Activated T-helper 9 cell treated with anti-CD3 and anti-CD28 coated beads, Interleukin-2, amount 50 U/mL, for 16 hours (primary cell): ENCODE data around the gene MEGF11.

ENCODE experiments used
- DNase-seq: peaks from one replicate; pipeline ENCODE4 v3.0.0-alpha.2; 2020; ENCODE audit warnings: low read depth

The MEGF11 gene

GRCh38 chr15:66089509-66089908, 164.0 kb downstream of the MEGF11 start:
- DNase-seq, result no peak

DNA sequence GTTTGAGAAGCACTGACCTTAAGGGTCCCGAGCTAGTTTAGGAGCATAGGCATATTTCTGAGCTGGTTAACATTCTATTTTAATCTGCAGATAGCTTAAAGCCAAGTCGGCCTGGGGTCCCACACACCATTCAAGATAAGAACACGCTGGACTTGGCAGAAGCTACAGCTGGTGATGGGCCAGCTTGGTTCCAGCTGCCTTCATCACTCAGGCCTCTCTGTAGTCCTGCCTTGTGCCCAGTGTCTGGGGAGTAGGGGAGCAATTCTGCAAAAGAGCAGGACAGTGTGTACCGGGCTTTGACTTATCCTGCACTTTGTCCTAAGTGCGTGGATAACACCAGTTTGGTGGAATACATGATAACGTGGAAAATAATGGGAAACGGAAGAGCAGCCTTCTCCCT, 164.5 kb downstream of the MEGF11 start:
- DNase-seq, result no peak

GRCh38 chr15:66085128-66085527, 168.4 kb downstream of the MEGF11 start:
- no peak for DNase-seq

DNA sequence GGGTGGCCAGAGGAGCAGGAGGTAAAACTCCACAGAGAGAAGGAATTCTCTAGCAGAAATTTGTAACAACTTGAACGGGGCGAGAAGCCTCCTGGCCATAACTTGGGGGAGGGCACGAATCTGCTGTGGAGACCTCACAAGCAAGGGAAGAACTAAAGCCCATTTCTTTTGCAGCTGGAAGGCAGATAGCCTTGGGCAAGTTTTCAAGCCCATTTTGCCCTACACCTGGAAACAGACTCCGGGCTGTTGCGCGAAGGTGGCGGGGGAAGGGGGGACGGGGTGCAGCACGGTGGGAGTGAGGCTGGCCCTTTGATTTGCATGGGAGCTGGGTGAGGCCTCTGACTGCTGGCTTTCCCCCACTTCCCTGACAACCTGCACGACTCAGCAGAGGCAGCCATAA, 168.8 kb downstream of the MEGF11 start:
- DNase-seq, result no peak

GRCh38 chr15:66080717-66081398, 172.7 kb downstream of the MEGF11 start:
- no peak for DNase-seq

DNA sequence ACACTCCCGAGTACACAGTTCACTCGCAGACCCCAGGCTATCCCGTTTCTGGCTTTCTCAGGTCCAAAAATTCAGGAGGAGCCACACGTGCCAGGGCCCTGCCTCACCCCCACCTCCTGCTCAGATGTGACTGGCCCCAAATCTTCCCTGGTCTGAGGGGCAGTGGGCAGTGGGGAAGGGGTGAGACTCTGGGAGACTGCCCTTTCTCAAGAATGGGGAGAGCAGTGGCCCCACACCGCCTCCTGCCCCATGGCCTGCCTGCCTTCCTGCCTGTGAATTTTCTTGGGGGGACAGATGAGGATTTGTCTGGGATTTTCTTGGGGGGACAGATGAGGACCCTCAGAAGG, 174.6 kb downstream of the MEGF11 start:
- DNase-seq, result no peak

- no peak for DNase-seq
These were observed 175.2 kb downstream of the MEGF11 start for GRCh38 chr15:66078196-66078928.

DNA sequence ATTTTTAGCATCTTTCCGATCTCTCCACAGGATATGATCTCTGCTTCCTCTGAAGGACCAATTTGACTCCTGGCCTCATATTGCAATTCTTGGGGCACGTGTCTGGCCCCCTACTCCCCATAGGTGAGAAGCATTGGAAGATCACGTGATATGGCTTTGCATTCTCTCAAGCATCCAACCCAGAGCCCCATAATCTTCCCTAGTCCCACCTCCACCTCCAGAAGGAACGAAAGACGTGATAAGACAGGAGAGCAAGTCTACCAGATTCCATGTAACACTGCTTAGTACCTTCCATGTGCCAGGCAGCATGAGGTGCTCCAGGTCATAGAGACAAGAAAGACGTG, 176.3 kb downstream of the MEGF11 start:
- no peak for DNase-seq

DNA sequence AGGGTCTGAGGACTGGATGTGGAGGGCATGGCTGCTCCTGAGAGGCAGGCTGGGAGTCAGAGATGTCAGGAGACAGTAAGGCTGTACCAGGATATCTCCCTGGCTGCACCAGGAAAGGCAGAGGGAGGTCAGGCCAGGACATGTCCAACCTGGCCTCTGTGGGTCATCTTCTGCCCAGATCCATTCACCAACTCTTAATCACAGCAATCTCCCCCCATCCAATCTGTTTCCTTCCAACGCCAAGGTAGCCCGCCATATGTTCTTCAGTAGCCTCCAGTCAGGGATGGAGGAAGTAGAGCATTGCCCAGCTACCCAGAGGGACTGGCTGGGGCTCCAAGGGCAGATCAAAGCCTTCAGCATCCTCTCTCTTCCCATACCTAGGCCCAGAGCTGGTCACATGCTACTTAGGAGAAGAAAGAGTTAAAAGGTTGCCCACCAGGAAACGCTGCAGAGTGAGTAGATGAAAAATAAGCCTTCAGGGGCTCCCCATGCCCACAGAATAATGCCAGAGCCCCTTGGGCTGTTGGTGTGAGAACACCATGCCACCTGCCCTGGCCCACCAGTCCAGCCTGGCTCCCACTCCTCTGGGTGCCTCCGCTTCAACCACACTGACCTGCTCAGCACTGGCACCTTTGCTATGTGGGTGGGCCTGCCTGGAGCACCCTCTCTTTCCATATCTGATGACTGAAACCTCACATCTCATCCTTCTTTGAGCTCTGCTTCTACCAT, 176.8 kb downstream of the MEGF11 start:
- DNase-seq, result no peak

DNA sequence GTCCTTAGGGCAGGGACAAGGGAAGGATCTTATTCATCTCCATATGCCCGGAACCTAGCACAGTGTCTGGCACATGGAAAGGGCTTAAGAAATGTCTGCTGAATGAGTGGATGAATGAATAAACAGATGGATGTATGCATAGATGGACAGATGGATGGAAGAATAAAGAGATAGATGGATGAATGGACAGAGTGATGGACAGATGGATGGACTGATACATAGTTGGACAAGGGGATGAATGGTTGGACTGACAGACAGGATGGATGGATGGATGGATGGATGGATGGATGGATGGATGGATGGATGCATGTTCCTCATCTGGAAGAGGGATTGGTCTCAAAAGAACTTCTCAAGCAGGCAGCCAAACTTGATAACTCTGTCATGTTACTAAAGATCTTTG, 177.6 kb downstream of the MEGF11 start:
- DNase-seq, result no peak

GRCh38 chr15:66072616-66073361, 180.8 kb downstream of the MEGF11 start:
- DNase-seq, result no peak

DNA sequence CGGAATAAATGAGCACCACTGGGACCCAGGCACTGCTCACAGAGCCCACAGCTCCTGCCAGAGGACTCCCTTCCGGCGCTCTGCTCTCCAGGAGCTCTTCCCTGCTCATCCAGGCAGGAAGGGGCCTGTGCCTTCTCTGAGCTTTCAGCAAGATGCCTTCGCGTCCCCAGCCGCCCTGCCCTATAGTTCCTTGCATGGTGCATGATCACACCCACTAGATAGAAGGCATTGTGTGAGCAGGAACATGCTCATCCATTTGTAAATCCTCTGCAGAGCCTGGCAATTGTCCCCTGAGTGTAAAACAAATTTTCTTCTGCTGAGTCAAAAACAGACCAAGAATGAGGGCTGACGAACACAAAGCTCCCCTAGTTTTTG, 181.6 kb downstream of the MEGF11 start:
- DNase-seq, result no peak

DNA sequence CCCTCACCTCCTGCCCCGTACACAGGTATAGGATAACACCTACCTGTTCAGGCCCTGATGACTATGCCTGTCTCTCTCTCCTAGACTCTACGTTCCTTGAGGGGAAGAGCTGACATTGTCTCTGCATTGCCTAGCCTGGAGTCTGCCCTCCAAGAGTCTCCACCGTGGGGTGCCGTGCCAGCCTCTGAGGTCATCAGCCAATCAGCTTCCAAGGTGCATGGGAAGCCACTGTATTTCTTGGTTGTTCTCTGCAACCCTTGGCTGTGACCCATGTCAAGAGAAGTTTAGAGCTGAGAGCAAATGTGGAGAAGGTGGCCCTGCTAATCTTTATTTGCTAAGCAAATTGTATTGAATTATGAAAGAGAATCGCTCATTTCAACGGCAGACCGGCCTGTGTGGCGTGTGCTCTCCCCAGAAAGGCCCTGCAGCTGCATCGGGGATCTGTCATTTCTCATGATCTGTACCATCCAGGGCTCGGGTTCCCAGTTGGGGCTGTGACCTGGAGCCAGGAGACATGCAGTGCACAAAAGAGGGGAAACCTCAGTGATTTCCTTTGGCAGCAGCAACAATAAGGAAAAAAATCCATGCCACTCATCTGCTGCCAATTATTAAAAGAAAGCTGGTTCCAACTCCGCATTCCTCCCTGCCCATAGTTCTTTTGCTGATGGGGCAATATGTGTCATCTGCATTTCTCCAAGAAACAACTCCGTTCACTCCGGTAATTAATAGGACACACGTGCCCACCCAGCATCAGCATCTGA, 182.2 kb downstream of the MEGF11 start:
- DNase-seq, result no peak

GRCh38 chr15:66070220-66070934, 183.2 kb downstream of the MEGF11 start:
- DNase-seq, result no peak

DNA sequence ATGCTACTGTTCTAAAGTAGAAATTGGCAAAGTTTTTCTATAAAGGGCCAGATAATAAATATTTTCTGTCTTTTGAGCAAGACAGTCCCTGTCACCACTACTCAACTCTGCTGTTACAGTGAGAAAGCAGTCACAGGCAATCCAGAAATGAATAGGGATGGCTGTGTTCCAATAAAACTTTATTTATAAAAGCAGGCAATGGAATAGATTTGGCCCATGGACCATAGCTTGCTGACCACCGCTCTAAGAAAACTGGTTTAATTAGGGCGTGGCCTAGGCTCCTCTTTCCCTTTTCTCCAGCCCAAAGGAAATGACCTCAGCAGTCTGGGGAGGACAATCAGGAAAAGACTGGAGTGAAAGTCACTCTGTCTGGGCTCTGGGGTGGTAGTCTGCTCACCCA, 183.8 kb downstream of the MEGF11 start:
- DNase-seq, result no peak

DNA sequence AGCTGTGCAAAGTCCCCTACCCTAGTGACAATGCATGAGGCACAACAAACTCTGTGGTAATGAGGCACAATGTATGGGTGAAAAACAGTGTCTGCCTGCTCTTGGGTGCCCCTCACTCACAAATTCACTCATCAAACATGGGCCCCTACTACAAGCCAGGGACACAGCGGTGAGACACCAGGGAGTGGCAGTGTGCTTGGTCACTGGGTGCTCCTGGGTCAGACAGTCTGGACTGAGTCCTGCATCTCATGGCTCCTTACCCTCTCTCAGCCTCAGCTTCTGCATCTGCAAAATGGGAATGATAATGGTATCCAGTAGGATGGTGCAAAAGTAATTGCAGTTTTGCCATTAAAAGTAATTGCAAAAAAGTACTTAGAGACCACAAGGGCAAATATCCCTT, 184.7 kb downstream of the MEGF11 start:
- DNase-seq, result no peak

DNA sequence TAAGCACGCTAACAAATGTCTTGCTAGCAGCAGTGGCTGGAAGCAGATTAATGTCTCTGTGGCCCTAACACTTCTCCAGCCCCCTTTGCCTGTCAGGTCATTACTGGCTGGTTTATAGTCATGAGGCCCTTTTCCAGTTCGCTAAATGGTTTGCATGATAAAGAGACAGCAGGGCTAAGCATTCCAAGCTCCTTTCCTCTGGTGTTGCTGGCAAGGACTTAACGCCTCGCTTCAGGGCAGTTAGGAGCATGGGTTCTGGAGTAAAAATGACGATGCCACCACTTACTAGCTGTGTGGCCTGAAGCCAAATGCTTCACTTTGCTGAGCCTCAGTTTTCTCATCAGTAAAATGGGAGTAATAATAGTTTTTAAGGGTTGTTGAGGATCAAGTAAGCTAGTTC, 185.9 kb downstream of the MEGF11 start:
- no peak for DNase-seq

- no peak for DNase-seq
These were observed 187.1 kb downstream of the MEGF11 start for GRCh38 chr15:66066481-66066880.

- DNase-seq, result no peak
These were observed 187.5 kb downstream of the MEGF11 start for GRCh38 chr15:66066005-66066404.

GRCh38 chr15:66065325-66065724, 188.2 kb downstream of the MEGF11 start:
- no peak for DNase-seq

DNA sequence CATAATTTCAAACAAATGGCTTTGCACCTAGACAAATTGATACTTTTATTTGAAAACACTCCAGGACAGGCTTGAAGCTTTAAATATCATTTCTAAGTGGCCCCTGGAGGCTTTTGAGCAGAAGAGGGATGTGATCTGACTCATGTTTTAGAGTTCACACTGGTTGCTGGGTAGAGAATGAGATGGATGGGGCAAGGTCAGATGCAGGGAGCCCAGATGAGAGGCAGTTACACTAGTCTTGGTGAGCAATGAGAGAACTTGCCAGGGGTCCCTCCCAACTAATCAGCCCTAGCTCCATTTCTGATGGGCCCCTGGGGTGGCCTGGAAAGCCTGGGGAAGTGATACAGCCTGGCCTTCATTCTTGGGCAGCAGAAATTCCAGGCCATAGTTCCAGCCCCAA, 190.4 kb downstream of the MEGF11 start:
- DNase-seq, result no peak
